IPS-18a (cell line): ENCODE results near the gene PIGW.

ENCODE experiments used
- H3K27ac ChIP-seq: one replicate; pipeline ENCODE4 v1.5.1; 2013; ENCODE audit warnings: low read length
- H3K27me3 ChIP-seq: one replicate; pipeline ENCODE4 v1.6.1; 2013; ENCODE audit warnings: mild to moderate bottlenecking, low read length; ENCODE audit not compliant: control insufficient read depth, insufficient read depth
- H3K36me3 ChIP-seq: one replicate; pipeline ENCODE4 v1.6.1; 2013; ENCODE audit warnings: low read depth, low read length; ENCODE audit not compliant: control insufficient read depth
- H3K4me1 ChIP-seq: one replicate; pipeline ENCODE4 v1.6.1; 2013; ENCODE audit warnings: low read depth, low read length; ENCODE audit not compliant: control insufficient read depth
- H3K4me3 ChIP-seq: one replicate; pipeline ENCODE4 v1.5.1; 2013; ENCODE audit warnings: low read length
- H3K9ac ChIP-seq: one replicate; pipeline ENCODE4 v1.6.1; 2013; ENCODE audit warnings: mild to moderate bottlenecking, low read length, moderate library complexity
- H3K9me3 ChIP-seq: one replicate; pipeline ENCODE4 v1.6.1; 2013; ENCODE audit warnings: low read depth, low read length; ENCODE audit not compliant: control insufficient read depth

Gene PIGW

GRCh38 chr17:36511216-36511615, 23.6 kb upstream of the PIGW start:
- Histone ChIP-seq H3K9me3 (no peaks in the 10 kb centered on the region), H3K4me3 (no peak overlapping the region), H3K27me3 (no peaks in the 10 kb centered on the region), H3K36me3 (peaks cover 81% of the 10 kb centered on the region), H3K9ac (no peak overlapping the region), H3K4me1 (no peaks in the 10 kb centered on the region), H3K27ac (no peak overlapping the region)

GRCh38 chr17:36512641-36513040, 22.1 kb upstream of the PIGW start:
- no peaks in the 10 kb centered on the region for H3K9me3 ChIP-seq
- H3K27ac ChIP-seq = no peak overlapping the region
- no peaks in the 10 kb centered on the region for H3K27me3 ChIP-seq
- H3K4me1 ChIP-seq = no peaks in the 10 kb centered on the region
- H3K4me3 ChIP-seq = no peak overlapping the region
- no peak overlapping the region for H3K9ac ChIP-seq
- H3K36me3 ChIP-seq = peaks cover 74% of the 10 kb centered on the region

- Histone ChIP-seq H3K27me3 (no peaks in the 10 kb centered on the region), H3K9me3 (no peaks in the 10 kb centered on the region), H3K36me3 (peaks cover 63% of the 10 kb centered on the region), H3K4me1 (no peaks in the 10 kb centered on the region), H3K4me3 (no peak overlapping the region), H3K9ac (no peak overlapping the region), H3K27ac (no peak overlapping the region)
These were observed 19.9 kb upstream of the PIGW start for GRCh38 chr17:36514856-36515255.

GRCh38 chr17:36515837-36516236, 18.9 kb upstream of the PIGW start:
- no peak overlapping the region for H3K4me3 ChIP-seq
- peaks cover 60% of the 10 kb centered on the region for H3K36me3 ChIP-seq
- H3K9ac ChIP-seq = no peak overlapping the region
- no peaks in the 10 kb centered on the region for H3K27me3 ChIP-seq
- no peaks in the 10 kb centered on the region for H3K4me1 ChIP-seq
- H3K9me3 ChIP-seq = no peaks in the 10 kb centered on the region
- no peak overlapping the region for H3K27ac ChIP-seq

- Histone ChIP-seq H3K4me3 (no peak overlapping the region), H3K9ac (no peak overlapping the region), H3K9me3 (no peaks in the 10 kb centered on the region), H3K36me3 (peaks cover 67% of the 10 kb centered on the region), H3K4me1 (no peaks in the 10 kb centered on the region), H3K27ac (no peak overlapping the region), H3K27me3 (no peaks in the 10 kb centered on the region)
These were observed 11.7 kb upstream of the PIGW start for GRCh38 chr17:36523113-36523512.

GRCh38 chr17:36524428-36524876, 10.3 kb upstream of the PIGW start:
- Histone ChIP-seq H3K27ac (no peak overlapping the region), H3K27me3 (no peaks in the 10 kb centered on the region), H3K36me3 (peaks cover 68% of the 10 kb centered on the region), H3K9me3 (no peaks in the 10 kb centered on the region), H3K9ac (no peak overlapping the region), H3K4me3 (no peak overlapping the region), H3K4me1 (no peaks in the 10 kb centered on the region)

GRCh38 chr17:36525113-36525512, 9.7 kb upstream of the PIGW start:
- Histone ChIP-seq H3K9me3 (no peaks in the 10 kb centered on the region), H3K9ac (no peak overlapping the region), H3K36me3 (peaks cover 72% of the 10 kb centered on the region), H3K4me1 (no peaks in the 10 kb centered on the region), H3K4me3 (no peak overlapping the region), H3K27me3 (no peaks in the 10 kb centered on the region), H3K27ac (no peak overlapping the region)

- Histone ChIP-seq H3K4me1 (no peaks in the 10 kb centered on the region), H3K27ac (no peak overlapping the region), H3K36me3 (peaks cover 64% of the 10 kb centered on the region)
These were observed 8.9 kb upstream of the PIGW start for GRCh38 chr17:36525888-36526287.

GRCh38 chr17:36527621-36528250, 7.1 kb upstream of the PIGW start:
- Histone ChIP-seq H3K9ac (no peak overlapping the region), H3K27me3 (no peaks in the 10 kb centered on the region), H3K36me3 (peaks cover 71% of the 10 kb centered on the region), H3K4me1 (no peaks in the 10 kb centered on the region), H3K27ac (no peak overlapping the region), H3K4me3 (no peak overlapping the region), H3K9me3 (no peaks in the 10 kb centered on the region)

More at GRCh38 chr17:36525888-36526287, 8.9 kb upstream of the PIGW start:
- Histone ChIP-seq H3K27me3 (no peaks in the 10 kb centered on the region), H3K9ac (no peak overlapping the region), H3K9me3 (no peaks in the 10 kb centered on the region), H3K4me3 (no peak overlapping the region)

GRCh38 chr17:36529121-36529520, 5.7 kb upstream of the PIGW start:
- Histone ChIP-seq H3K9me3 (no peaks in the 10 kb centered on the region), H3K9ac (no peak overlapping the region), H3K4me3 (no peak overlapping the region), H3K4me1 (peaks cover 6% of the 10 kb centered on the region), H3K27me3 (no peaks in the 10 kb centered on the region), H3K27ac (no peak overlapping the region), H3K36me3 (peaks cover 78% of the 10 kb centered on the region)

GRCh38 chr17:36532435-36532975, 2.3 kb upstream of the PIGW start:
- H3K9ac ChIP-seq = no peak overlapping the region
- no peaks in the 10 kb centered on the region for H3K27me3 ChIP-seq
- peaks cover 54% of the 10 kb centered on the region for H3K36me3 ChIP-seq
- no peak overlapping the region for H3K4me3 ChIP-seq
- peaks cover 11% of the 10 kb centered on the region for H3K4me1 ChIP-seq
- H3K27ac ChIP-seq = no peak overlapping the region
- no peaks in the 10 kb centered on the region for H3K9me3 ChIP-seq
